ENCODE data around the gene LIG1. TPM values are rescaled to one million over a fixed set of nuclear protein-coding genes. Genes with fewer than 3 reads are reported as not detected.

Gene LIG1
- total RNA-seq, 4 donors from 2014 or later: 30.0 to 66.1 (median 44.4) TPM

DNA sequence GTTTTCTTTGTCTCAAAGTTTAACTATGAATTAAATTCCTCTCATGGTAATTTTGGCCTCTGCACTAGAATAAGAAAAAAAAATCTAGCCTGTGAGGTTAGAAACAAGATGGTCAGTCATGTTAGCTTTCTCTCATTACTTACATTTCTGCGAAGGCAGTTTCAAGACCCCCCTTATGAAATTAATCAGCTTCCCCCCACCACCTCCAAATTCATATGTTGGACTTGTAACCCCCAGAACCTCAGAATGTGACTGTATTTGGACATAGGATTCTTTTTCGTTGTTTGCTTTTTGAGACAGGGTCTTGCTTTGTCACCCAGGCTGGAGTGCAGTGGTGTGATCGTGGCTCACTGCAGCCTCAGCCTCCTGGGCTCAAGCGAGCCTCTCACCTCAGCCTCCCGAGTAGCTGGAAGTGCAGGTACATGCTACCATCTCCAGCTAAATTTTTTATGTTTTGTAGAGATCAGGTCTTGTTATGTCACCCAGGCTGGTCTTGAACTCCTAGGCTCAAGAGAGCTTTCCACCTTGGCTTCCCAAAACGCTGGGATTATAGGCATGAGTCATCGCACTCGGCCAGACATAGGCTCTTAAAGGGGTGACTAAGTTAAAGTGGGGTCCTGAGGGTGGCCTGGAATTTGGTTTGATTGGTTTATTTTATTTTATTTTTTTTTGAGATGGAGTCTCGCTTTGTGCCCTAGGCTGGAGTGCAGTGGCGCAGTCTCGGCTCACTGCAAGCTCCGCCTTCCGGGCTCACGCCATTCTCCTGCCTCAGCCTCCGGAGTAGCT is 61.0 kb downstream of the LIG1 start:
- no peaks in the 10 kb centered on the region for H3K27me3 ChIP-seq
- no peaks in the 10 kb centered on the region for H3K9me3 ChIP-seq
- DNase-seq (ENCODE audit: low spot score in 2 of 2): no peak
- TF ChIP-seq EP300 (IDR thresholded peaks at IDR 0.05) (no peak), POLR2A (IDR thresholded peaks at IDR 0.05) (no peak)
- peaks cover 25% of the 10 kb centered on the region for H3K4me1 ChIP-seq
- no peak overlapping the region for H3K4me3 ChIP-seq
- H3K27ac ChIP-seq: no peak overlapping the region
- 76% methylated on average over 15 of the region's 15 CpGs for whole genome bisulfite sequencing
- H3K36me3 ChIP-seq: peaks cover 4% of the 10 kb centered on the region

DNA sequence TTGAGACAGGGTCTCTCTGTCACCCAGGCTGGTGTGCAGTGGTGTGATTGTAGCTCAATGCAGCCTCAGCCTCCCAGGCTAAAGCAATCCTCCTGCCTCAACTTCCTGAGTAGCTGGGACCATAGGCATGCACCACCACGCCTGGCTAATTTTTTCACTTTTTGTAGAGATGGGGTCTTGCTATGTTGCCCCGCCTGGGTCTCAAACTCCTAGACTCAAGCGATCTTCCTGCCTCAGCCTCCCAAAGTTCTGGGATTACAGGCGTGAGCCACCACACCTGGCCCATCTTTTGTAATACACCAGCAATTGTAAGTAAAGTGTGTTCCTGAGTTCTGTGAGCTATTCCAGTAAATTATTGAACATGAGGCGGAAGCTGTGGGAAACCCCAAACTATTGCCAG is 66.2 kb downstream of the LIG1 start:
- H3K36me3 ChIP-seq: peaks cover 6% of the 10 kb centered on the region
- WGBS: 90% methylated on average over 5 of the region's 5 CpGs
- H3K4me1 ChIP-seq: peaks cover 7% of the 10 kb centered on the region
- no peak overlapping the region for H3K4me3 ChIP-seq
- H3K27me3 ChIP-seq: no peaks in the 10 kb centered on the region
- no peaks in the 10 kb centered on the region for H3K9me3 ChIP-seq
- TF ChIP-seq CTCF (IDR thresholded peaks at IDR 0.05) (no peak), EP300 (IDR thresholded peaks at IDR 0.05) (no peak), POLR2A (IDR thresholded peaks at IDR 0.05) (no peak)
- H3K27ac ChIP-seq: no peak overlapping the region
- no peak for DNase-seq (ENCODE audit: low spot score in 2 of 2)

- WGBS: 62% methylated on average over 13 of the region's 13 CpGs
- DNase-seq (ENCODE audit: low spot score in 2 of 2): no peak
- peaks cover 7% of the 10 kb centered on the region for H3K4me1 ChIP-seq
- TF ChIP-seq CTCF (IDR thresholded peaks at IDR 0.05): peak in 1 of 2 donors; percentile 40
- TF ChIP-seq POLR2A (IDR thresholded peaks at IDR 0.05): no peak
- no peak for TF ChIP-seq EP300 (IDR thresholded peaks at IDR 0.05)
- no peak for TF ChIP-seq POLR2AphosphoS5 (IDR thresholded peaks at IDR 0.05)
- no peak overlapping the region for H3K27ac ChIP-seq
- peaks cover 6% of the 10 kb centered on the region for H3K36me3 ChIP-seq
- no peaks in the 10 kb centered on the region for H3K9me3 ChIP-seq
- no peaks in the 10 kb centered on the region for H3K27me3 ChIP-seq
- H3K4me3 ChIP-seq: no peak overlapping the region
Observed at GRCh38 chr19:48102870-48103751, 67.0 kb downstream of the LIG1 start.

GRCh38 chr19:48095612-48096175 is 74.5 kb downstream of the LIG1 start:
- no peak for TF ChIP-seq CTCF (IDR thresholded peaks at IDR 0.05)
- no peak for TF ChIP-seq POLR2A (IDR thresholded peaks at IDR 0.05)
- no peak for TF ChIP-seq EP300 (IDR thresholded peaks at IDR 0.05)
- no peak for TF ChIP-seq POLR2AphosphoS5 (IDR thresholded peaks at IDR 0.05)
- Histone ChIP-seq H3K9me3 (no peaks in the 10 kb centered on the region), H3K27ac (no peak overlapping the region), H3K36me3 (peaks cover 28% of the 10 kb centered on the region), H3K4me1 (no peaks in the 10 kb centered on the region), H3K27me3 (no peaks in the 10 kb centered on the region), H3K4me3 (no peak overlapping the region)
- WGBS: 80% methylated on average over 4 of the region's 4 CpGs
- no peak for DNase-seq (ENCODE audit: low spot score in 2 of 2)

- 100% methylated on average over 2 of the region's 2 CpGs for WGBS
Observed at GRCh38 chr19:48094855-48095203, 75.3 kb downstream of the LIG1 start.

More at GRCh38 chr19:48094855-48095203, 75.3 kb downstream of the LIG1 start:
- no peak overlapping the region for H3K27ac ChIP-seq
- H3K4me3 ChIP-seq: no peak overlapping the region
- no peaks in the 10 kb centered on the region for H3K27me3 ChIP-seq
- no peaks in the 10 kb centered on the region for H3K9me3 ChIP-seq
- TF ChIP-seq POLR2AphosphoS5 (IDR thresholded peaks at IDR 0.05): no peak
- no peak for TF ChIP-seq POLR2A (IDR thresholded peaks at IDR 0.05)
- no peak for TF ChIP-seq CTCF (IDR thresholded peaks at IDR 0.05)
- TF ChIP-seq EP300 (IDR thresholded peaks at IDR 0.05): no peak
- H3K4me1 ChIP-seq: no peaks in the 10 kb centered on the region
- peaks cover 28% of the 10 kb centered on the region for H3K36me3 ChIP-seq
- DNase-seq (ENCODE audit: low spot score in 2 of 2): no peak
